Parathyroid adenoma (tissue), 2 donors: Measurements from ENCODE around the gene EPS8L1.

Source experiments
- H2AFZ ChIP-seq: fragments of 300-600 bp; sonication (generic); one replicate; pipeline ENCODE4 v1.7.0; 2017; ENCODE audit warnings: antibody characterized with exemption, mild to moderate bottlenecking
- H3K27ac ChIP-seq: fragments of 300-600 bp; sonication (generic); one replicate; pipeline ENCODE4 v1.7.0; 2017
- H3K27me3 ChIP-seq: fragments of 300-600 bp; sonication (generic); one replicate; pipeline ENCODE4 v1.7.0; 2017; ENCODE audit warnings: low read length; ENCODE audit not compliant: control insufficient read depth, insufficient read depth
- H3K36me3 ChIP-seq: fragments of 300-600 bp; sonication (generic); one replicate; pipeline ENCODE4 v1.7.0; 2017; ENCODE audit warnings: low read length; ENCODE audit not compliant: control insufficient read depth, insufficient read depth
- H3K4me1 ChIP-seq: fragments of 300-600 bp; sonication (generic); one replicate; pipeline ENCODE4 v1.7.0; 2017; ENCODE audit warnings: control low read depth
- H3K4me2 ChIP-seq: fragments of 300-600 bp; sonication (generic); one replicate; pipeline ENCODE4 v1.7.0; 2017; ENCODE audit warnings: low read length
- H3K4me3 ChIP-seq: fragments of 300-600 bp; sonication (generic); one replicate; pipeline ENCODE4 v1.7.0; 2017; ENCODE audit warnings: low read depth, low read length
- H3K79me2 ChIP-seq: fragments of 300-600 bp; sonication (generic); one replicate; pipeline ENCODE4 v1.7.0; 2017; ENCODE audit warnings: control low read depth
- H3K9ac ChIP-seq: fragments of 300-600 bp; sonication (generic); one replicate; pipeline ENCODE4 v1.7.0; 2017; ENCODE audit warnings: mild to moderate bottlenecking
- H3K9me3 ChIP-seq: fragments of 300-600 bp; sonication (generic); one replicate; pipeline ENCODE4 v1.7.0; 2017; ENCODE audit warnings: low read length; ENCODE audit not compliant: control insufficient read depth
- CTCF ChIP-seq: fragments of 300-600 bp; sonication (generic); IDR thresholded peaks from one replicate; pipeline ENCODE4 v1.7.0; 2017; ENCODE audit warnings: antibody characterized with exemption, mild to moderate bottlenecking
- donor health status: primary hyperparathyroidism.

Gene EPS8L1

DNA sequence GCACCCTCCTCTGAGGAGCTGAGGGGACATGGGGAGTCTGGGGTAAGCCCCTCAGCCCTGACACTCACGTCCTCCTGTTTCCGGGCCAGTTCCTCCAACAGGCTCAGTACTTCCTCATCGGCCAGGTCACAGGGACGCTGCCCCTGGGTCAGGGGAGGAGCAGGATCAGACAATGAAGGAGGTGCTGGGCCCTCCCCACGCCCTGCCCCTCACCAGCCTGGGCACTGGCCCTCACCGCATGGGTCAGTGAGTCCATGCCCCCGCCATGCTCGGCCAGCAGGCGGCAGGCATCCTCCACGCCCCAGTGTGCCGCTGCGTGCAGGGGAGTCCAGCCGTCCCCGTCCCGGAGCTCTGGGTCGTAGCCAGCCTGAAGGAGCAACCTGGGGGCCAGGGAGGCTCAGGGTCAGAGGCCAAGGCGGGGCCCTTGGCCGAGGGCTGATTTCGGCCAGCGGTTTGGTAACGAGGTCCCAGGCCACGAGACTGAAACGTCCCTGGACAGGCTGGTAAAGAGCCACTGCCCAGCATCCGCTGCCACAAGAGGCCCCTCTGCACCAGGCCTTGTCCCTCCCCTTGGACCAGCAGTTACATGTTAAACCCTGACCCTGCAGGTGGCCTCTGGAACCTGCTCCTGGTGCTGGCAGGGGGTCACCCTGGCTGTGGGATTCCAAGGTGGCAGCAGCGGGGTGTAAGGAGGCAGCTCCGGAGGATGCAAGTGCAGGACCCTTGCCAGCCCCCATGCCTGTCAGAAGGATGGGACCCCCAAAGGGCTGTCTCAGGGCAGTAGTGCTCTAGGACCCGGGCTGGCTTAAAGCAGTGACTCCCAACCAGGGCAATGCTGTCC lies 23.3 kb downstream of the EPS8L1 start:
- Histone ChIP-seq H3K79me2 (peaks cover 30% of the 10 kb centered on the region), H3K4me3 (no peak overlapping the region), H3K27ac (no peak overlapping the region), H3K27me3 (no peaks in the 10 kb centered on the region), H3K36me3 (no peaks in the 10 kb centered on the region), H3K4me2 (no peak overlapping the region), H3K9ac (no peak overlapping the region), H3K4me1 (no peaks in the 10 kb centered on the region), H3K9me3 (no peaks in the 10 kb centered on the region), H2AFZ (no peak overlapping the region)
- no peak for TF ChIP-seq CTCF

- TF ChIP-seq CTCF: no peak
Measured at GRCh38 chr19:55099557-55100506, 24.2 kb downstream of the EPS8L1 start.

GRCh38 chr19:55101261-55101660 lies 25.6 kb downstream of the EPS8L1 start:
- Histone ChIP-seq H3K27me3 (no peaks in the 10 kb centered on the region), H3K79me2 (peaks cover 30% of the 10 kb centered on the region), H2AFZ (no peak overlapping the region), H3K9ac (no peak overlapping the region), H3K4me2 (no peak overlapping the region), H3K27ac (no peak overlapping the region), H3K9me3 (no peaks in the 10 kb centered on the region), H3K4me1 (no peaks in the 10 kb centered on the region), H3K4me3 (no peak overlapping the region), H3K36me3 (no peaks in the 10 kb centered on the region)
- no peak for TF ChIP-seq CTCF

More at GRCh38 chr19:55099557-55100506, 24.2 kb downstream of the EPS8L1 start:
- Histone ChIP-seq H3K9ac (no peak overlapping the region), H3K4me3 (no peak overlapping the region), H3K27ac (no peak overlapping the region), H3K27me3 (no peaks in the 10 kb centered on the region), H3K9me3 (no peaks in the 10 kb centered on the region), H2AFZ (no peak overlapping the region), H3K4me1 (no peaks in the 10 kb centered on the region), H3K36me3 (no peaks in the 10 kb centered on the region), H3K79me2 (peaks cover 30% of the 10 kb centered on the region), H3K4me2 (no peak overlapping the region)

- TF ChIP-seq CTCF: no peak
- Histone ChIP-seq H3K9me3 (no peaks in the 10 kb centered on the region), H3K4me1 (no peaks in the 10 kb centered on the region), H3K79me2 (peaks cover 31% of the 10 kb centered on the region), H3K27me3 (no peaks in the 10 kb centered on the region), H3K4me2 (no peak overlapping the region), H3K9ac (no peak overlapping the region), H2AFZ (no peak overlapping the region), H3K36me3 (no peaks in the 10 kb centered on the region), H3K27ac (no peak overlapping the region), H3K4me3 (no peak overlapping the region)
Measured at GRCh38 chr19:55103190-55103589, 27.5 kb downstream of the EPS8L1 start.
